NCI-H1436 treated with DMSO at 0.1 percent for 48 hours (cell line): Measurements from ENCODE around the gene TOX2.

Experiments
- DNase-seq: peaks from one replicate; lab custom pipeline; 2025; lab: John Stamatoyannopoulos, UW

TOX2 gene

GRCh38 chr20:44056010-44056698, 141.5 kb downstream of the TOX2 start:
- no peak for DNase-seq

DNA sequence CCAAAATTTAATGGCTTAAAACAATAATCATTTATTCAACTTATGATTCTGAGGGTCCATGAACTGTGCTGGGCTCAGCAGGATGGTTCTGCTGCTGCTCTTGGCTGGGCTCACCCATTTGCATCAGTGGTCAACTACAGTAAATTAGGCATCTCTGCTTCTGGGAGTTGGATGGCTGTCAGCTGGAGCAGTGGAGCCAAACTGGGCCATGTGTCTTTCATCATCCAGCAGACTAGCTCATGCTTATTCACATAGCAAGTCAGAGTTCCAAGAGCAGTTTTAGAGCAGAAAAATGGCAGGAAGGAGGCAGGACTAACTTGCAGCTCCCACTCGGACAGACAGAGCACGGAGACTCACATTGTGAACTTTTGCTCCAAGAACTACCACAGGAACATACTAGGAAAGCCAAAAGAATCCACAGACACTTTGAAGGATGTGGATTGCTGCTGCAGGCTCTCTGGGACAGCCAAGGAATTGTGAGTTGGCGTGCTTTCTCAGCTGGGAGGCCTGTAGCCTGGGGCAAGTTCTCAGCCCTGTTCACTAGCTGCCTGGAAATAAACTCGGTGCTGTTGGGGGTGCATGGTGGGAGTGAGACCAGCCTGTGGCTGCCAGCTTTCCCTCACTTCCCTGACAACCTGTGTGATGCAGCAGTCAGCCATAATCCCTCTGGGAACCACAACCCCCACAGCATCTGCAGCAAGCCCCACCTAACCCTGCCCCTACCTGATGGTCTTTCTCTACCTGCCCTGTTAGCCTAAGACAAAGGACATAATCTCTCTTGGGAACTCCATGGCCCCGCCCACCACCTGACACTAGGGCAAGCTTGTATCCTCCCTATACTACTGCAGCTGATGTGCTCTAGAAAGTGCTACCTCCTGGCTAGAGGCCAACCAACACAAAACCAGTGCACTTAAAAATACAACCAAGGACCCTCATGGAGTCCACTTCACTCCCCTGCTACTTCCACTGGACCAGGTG, 143.3 kb downstream of the TOX2 start:
- DNase-seq, result no peak

DNA sequence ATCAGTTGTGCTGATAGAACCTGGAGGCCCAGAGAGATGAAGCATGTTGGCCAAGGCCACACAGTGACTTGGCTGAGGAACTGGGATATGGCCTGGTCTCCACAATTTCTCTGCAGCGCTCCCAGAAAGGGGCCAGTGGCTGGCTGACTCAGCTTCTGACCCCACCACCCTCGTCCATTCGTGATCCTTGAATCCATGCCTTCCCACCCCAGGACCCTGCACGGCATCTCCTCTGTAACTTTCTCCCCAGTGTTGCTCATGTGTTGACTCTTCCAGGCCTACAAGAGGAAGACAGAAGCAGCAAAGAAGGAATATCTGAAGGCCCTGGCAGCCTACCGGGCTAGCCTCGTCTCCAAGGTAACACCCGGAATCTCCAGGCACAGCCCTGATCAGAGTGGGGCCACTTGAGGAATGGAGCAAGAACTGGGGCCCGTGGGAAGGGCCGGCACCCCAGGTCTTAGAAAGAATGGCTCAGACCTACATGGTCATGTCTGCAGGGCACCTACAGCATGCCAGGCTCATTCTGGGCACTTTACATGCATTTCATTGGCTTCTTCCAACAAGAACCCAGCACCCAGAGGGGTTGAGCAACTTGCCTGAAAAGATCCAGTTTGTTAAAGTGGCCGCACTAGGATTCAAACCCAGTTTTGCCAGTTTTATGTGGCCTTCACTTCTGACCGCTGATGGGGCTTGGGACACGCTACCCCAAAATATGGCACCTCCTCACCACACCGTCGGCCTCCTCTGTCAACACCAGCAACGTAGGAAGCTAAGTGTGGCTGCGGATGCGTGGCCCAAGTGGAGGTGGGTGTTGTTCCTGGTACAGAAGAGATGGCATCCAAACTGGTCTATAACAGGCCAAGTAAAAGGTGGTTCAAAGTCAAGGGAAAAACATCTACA, 150.1 kb downstream of the TOX2 start:
- no peak for DNase-seq

DNA sequence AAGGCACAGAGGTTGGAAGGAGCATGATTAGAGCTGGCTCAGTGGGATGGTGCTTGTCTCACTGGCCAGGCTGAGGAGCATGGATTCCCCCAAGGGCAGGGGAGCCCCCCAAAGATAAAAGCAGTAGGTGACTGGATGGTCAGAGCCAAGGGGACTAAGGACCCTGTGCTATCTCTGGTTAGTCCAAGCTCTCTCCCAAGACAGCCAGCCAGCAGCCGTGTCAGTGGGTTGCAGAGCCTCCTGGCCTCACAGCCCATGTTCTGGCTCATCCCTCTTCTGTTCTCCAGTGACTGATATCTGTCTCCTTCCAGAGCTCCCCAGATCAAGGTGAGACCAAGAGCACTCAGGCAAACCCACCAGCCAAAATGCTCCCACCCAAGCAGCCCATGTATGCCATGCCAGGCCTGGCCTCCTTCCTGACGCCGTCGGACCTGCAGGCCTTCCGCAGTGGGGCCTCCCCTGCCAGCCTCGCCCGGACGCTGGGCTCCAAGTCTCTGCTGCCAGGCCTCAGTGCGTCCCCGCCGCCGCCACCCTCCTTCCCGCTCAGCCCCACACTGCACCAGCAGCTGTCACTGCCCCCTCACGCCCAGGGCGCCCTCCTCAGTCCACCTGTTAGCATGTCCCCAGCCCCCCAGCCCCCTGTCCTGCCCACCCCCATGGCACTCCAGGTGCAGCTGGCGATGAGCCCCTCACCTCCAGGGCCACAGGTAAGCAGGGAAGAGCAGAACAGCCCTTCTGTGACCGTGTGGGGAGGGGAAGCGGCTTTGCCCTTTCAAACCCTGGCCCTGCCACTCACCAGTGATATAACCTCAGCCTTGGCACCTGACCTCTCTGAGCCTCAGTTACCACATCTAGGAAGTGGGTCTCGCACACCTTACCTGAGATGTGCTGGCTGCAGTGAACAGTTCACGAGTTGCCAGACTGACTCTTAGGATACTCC, 151.0 kb downstream of the TOX2 start:
- DNase-seq, result no peak

GRCh38 chr20:44066645-44067606, 152.3 kb downstream of the TOX2 start:
- no peak for DNase-seq

- no peak for DNase-seq
Observed at GRCh38 chr20:44067650-44068081, 153.0 kb downstream of the TOX2 start.

GRCh38 chr20:44068316-44069201, 153.9 kb downstream of the TOX2 start:
- DNase-seq, result no peak

GRCh38 chr20:44069203-44070011, 154.8 kb downstream of the TOX2 start:
- no peak for DNase-seq

- no peak for DNase-seq
Observed at GRCh38 chr20:44070139-44070900, 155.7 kb downstream of the TOX2 start.

DNA sequence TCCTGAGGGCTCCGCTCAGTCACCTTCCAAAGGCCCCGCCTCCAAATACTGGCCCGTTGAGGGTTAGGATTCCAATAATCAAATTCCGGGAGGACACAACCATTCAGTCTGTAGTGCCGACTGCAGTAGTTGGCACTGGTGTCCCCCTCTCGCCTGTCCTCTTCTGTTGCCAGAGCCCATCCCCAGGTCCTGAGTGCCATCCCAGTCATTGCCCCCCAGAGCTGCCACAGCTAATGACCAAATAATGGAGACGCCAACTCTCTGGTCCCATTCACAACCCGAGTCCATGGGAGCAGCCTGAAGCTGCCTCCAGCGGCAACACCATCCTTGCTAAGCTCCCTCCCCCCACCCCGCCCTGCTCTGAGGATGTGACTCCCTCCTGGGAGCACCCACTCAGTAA, 156.4 kb downstream of the TOX2 start:
- no peak for DNase-seq

- DNase-seq, result no peak
Observed at GRCh38 chr20:44071526-44072111, 157.0 kb downstream of the TOX2 start.

- no peak for DNase-seq
Observed at GRCh38 chr20:44072384-44072783, 157.7 kb downstream of the TOX2 start.

DNA sequence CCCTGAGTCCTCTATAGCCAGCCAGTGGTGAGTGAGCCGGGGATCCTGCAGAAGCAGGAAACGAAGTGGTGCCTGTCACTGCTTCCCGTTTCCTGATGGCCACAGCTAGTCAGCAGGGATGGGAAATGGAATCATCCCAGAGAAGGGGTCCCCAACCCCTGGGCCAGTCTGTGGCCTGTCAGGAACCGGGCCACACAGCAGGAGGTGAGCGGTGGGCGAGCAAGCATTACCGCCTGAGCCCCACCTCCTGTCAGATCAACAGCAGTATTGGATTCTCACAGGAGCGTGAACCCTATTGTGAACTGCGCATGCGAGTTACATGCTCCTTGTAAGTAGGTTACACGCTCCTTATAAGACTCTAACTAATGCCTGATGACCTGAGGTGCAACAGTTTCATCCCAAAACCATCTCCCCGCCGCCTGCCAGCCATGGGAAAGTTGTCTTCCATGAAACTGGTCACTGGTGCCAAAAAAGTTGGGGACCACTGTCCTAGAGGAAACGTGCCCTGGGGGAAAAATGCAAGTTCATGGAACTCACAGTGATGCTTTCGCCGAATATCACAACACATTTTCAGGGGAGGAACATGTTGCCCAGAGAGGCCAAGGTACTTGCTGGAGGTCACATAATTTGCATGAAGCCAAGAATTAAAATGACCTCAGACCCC, 158.5 kb downstream of the TOX2 start:
- no peak for DNase-seq

DNA sequence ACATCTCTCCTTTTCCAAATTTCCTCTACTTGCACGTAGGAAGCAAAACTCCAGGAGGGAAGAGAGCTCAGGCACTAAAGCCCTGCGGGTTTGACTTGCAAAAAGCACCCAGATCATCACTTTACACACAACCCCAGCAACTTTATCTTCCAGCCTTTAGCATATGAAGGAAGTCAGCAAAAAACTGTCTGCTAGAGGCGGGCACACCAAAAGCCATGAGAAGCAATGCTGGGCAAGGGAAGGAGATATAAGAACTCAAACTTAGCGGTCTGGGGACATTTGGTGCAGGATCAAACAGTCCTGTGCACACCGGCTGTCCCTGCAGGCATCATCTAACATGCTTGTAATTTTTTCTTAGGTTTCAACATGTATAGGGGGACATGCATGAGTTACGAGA, 159.0 kb downstream of the TOX2 start:
- DNase-seq, result no peak

- no peak for DNase-seq
Observed at GRCh38 chr20:44074252-44075151, 159.8 kb downstream of the TOX2 start.
